OCI-LY1 (cell line): ENCODE results near the gene COL15A1.

ENCODE experiments used
- EZH2 ChIP-seq: fragments of 200-600 bp; sonication (generic), shearing (Covaris generic); IDR thresholded peaks from 2 replicates; pipeline ENCODE4 v1.8.0; 2017; ENCODE audit warnings: borderline replicate concordance, mixed run types, mild to moderate bottlenecking, antibody characterized with exemption, low read length, moderate library complexity, mixed read lengths
- TF ChIP-seq, protein P1 (sequence below): fragments of 200-600 bp; sonication (generic), shearing (Covaris generic); IDR thresholded peaks from 2 replicates; pipeline ENCODE4 v1.5.1; 2017; ENCODE audit warnings: mild to moderate bottlenecking, antibody characterized with exemption, low read length, moderate library complexity, mixed read lengths

DNA sequence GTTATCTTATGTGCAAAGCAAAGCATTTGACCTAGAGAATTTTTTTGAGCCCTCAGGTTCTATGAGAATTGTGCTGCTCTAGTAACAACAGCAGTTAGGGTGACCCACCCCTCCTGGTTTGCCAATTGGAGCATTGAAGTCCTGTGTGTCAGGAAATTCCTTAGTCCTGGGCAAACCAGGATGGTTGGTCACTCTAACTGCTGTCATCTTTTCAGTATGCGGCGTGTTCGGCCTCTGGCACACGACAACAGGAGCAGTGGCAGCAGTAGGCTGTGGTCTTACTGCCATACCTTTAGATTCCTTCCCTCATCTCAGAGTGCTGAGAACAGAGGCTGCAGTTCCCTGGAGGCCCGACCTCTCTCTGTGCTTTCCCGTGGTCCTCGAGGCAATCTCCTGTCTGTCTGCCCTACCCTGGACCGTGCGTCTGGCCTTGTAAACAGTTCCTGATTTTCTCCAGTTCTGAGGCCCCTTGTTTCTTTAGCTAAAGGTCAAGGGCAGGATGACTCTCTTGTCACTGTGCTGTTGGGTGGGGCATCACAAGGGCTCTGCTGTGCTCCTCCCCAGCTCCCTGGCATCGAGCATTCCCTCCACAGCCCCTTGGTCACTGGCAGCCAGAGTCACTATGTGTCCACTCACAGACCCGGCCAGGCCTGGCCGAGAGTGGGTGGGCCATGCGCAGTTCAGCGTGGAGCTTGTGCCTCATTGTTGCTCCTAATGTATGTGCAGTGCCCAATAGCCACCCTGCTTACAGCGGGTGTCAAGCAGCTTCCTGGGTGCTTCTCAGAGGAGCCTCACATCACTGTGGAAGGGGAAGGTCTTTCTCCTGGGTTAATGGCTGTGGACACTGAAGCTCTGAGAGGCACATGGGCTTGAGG, 18.5 kb upstream of the COL15A1 start:
- TF ChIP-seq, protein P1, sequence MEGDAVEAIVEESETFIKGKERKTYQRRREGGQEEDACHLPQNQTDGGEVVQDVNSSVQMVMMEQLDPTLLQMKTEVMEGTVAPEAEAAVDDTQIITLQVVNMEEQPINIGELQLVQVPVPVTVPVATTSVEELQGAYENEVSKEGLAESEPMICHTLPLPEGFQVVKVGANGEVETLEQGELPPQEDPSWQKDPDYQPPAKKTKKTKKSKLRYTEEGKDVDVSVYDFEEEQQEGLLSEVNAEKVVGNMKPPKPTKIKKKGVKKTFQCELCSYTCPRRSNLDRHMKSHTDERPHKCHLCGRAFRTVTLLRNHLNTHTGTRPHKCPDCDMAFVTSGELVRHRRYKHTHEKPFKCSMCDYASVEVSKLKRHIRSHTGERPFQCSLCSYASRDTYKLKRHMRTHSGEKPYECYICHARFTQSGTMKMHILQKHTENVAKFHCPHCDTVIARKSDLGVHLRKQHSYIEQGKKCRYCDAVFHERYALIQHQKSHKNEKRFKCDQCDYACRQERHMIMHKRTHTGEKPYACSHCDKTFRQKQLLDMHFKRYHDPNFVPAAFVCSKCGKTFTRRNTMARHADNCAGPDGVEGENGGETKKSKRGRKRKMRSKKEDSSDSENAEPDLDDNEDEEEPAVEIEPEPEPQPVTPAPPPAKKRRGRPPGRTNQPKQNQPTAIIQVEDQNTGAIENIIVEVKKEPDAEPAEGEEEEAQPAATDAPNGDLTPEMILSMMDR = no peak
- no peak for TF ChIP-seq EZH2
